HFFc6 (cell line): ENCODE results near the gene RCC2. TPM values are rescaled to one million over a fixed set of nuclear protein-coding genes. Genes with fewer than 3 reads are reported as not detected.
A peak's percentile ranks its signal among the peaks of the same experiment; 100 is the strongest.

ENCODE experiments used
- DNase-seq: peaks from one replicate; pipeline ENCODE4 v3.0.0-alpha.2; 2018
- H3K27ac Mint-ChIP-seq: 2 replicates; pipeline ENCODE4 v1.8.0; 2020; ENCODE audit warnings: mild to moderate bottlenecking, mixed read lengths
- H3K27me3 Mint-ChIP-seq: 2 replicates; pipeline ENCODE4 v1.8.0; 2021; ENCODE audit warnings: mild to moderate bottlenecking, moderate library complexity, mixed read lengths; ENCODE audit not compliant: insufficient read depth
- H3K36me3 Mint-ChIP-seq: 2 replicates; pipeline ENCODE4 v1.8.0; 2021; ENCODE audit warnings: low read depth, mixed read lengths
- H3K4me1 Mint-ChIP-seq: 2 replicates; pipeline ENCODE4 v1.8.0; 2020; ENCODE audit warnings: low read depth, mixed read lengths
- H3K4me3 Mint-ChIP-seq: 2 replicates; pipeline ENCODE4 v1.8.0; 2020; ENCODE audit warnings: mild to moderate bottlenecking, moderate library complexity, mixed read lengths
- H3K9me3 Mint-ChIP-seq: 2 replicates; pipeline ENCODE4 v1.8.0; 2020; ENCODE audit warnings: mild to moderate bottlenecking, mixed read lengths
- CTCF ChIP-seq: fragments of 200-600 bp; sonication (generic); IDR thresholded peaks from 2 replicates; pipeline ENCODE4 v1.5.0; 2021; ENCODE audit warnings: antibody characterized with exemption, mild to moderate bottlenecking
- total RNA-seq, 6 experiments: library from RNA; stranded (reverse); fragmentation: NEBNext Ultra II Directional; extraction: Animal tissue kit (Norgen Biotek cat#: 25700); gene quantifications; 2 replicates in 1 of 6; 3 replicates in 5 of 6; pipeline ENCODE4 v1.2.3, GENCODE V29; 2021

Gene RCC2
- total RNA-seq, 6 experiments from 2014 or later = 36.0 to 43.8 (median 38.0) TPM

- H3K27ac Mint-ChIP-seq = no peak overlapping the region
- no peaks in the 10 kb centered on the region for H3K36me3 Mint-ChIP-seq
- no peaks in the 10 kb centered on the region for H3K4me1 Mint-ChIP-seq
- no peak for TF ChIP-seq CTCF
- H3K4me3 Mint-ChIP-seq = no peak overlapping the region
- DNase-seq = no peak
- H3K9me3 Mint-ChIP-seq = no peaks in the 10 kb centered on the region
- H3K27me3 Mint-ChIP-seq = peaks cover 37% of the 10 kb centered on the region
These were observed 63.8 kb downstream of the RCC2 start for GRCh38 chr1:17375651-17376050.

GRCh38 chr1:17372955-17373354 is 66.5 kb downstream of the RCC2 start:
- Mint-ChIP-seq H3K36me3 (no peaks in the 10 kb centered on the region), H3K4me1 (peaks cover 12% of the 10 kb centered on the region), H3K9me3 (no peaks in the 10 kb centered on the region), H3K27me3 (peaks cover 25% of the 10 kb centered on the region), H3K4me3 (no peak overlapping the region), H3K27ac (no peak overlapping the region)
- TF ChIP-seq CTCF = no peak
- DNase-seq = no peak

GRCh38 chr1:17371896-17372295 is 67.6 kb downstream of the RCC2 start, which contains the start of gene PADI6:
TSS of gene PADI6 (plus strand) at chr1:17372196. CDS start at chr1:17372246, 50 bp downstream.
- Mint-ChIP-seq H3K27ac (no peak within 1 kb of the TSS), H3K4me3 (no peak within 1 kb of the TSS), H3K4me1 (peaks cover 12% of the 10 kb centered on the region), H3K9me3 (no peaks in the 10 kb centered on the region), H3K36me3 (no peaks in the 10 kb centered on the region), H3K27me3 (peaks cover 27% of the 10 kb centered on the region)
- no peak for TF ChIP-seq CTCF
- DNase-seq = no peak

GRCh38 chr1:17370618-17371017 is 68.9 kb downstream of the RCC2 start:
- peak; percentile 50; the same call in 1 of the 2 replicates for TF ChIP-seq CTCF
- H3K4me3 Mint-ChIP-seq = no peak overlapping the region
- H3K9me3 Mint-ChIP-seq = no peaks in the 10 kb centered on the region
- DNase-seq = no peak
- peaks cover 12% of the 10 kb centered on the region for H3K4me1 Mint-ChIP-seq
- H3K36me3 Mint-ChIP-seq = no peaks in the 10 kb centered on the region
- H3K27ac Mint-ChIP-seq = no peak overlapping the region
- peaks cover 32% of the 10 kb centered on the region for H3K27me3 Mint-ChIP-seq

- peaks cover 30% of the 10 kb centered on the region for H3K27me3 Mint-ChIP-seq
- peaks cover 12% of the 10 kb centered on the region for H3K4me1 Mint-ChIP-seq
- DNase-seq = peak; percentile 27
- H3K36me3 Mint-ChIP-seq = peaks cover 2% of the 10 kb centered on the region
- H3K27ac Mint-ChIP-seq = no peak overlapping the region
- H3K9me3 Mint-ChIP-seq = peaks cover 2% of the 10 kb centered on the region
- no peak overlapping the region for H3K4me3 Mint-ChIP-seq
- TF ChIP-seq CTCF = no peak
These were observed 70.0 kb downstream of the RCC2 start for GRCh38 chr1:17369466-17369865.

- TF ChIP-seq CTCF = no peak
- Mint-ChIP-seq H3K4me1 (peaks cover 12% of the 10 kb centered on the region), H3K27me3 (peaks cover 28% of the 10 kb centered on the region), H3K36me3 (peaks cover 9% of the 10 kb centered on the region), H3K4me3 (no peak overlapping the region), H3K27ac (no peak overlapping the region), H3K9me3 (peaks cover 11% of the 10 kb centered on the region)
- DNase-seq = no peak
These were observed 74.2 kb downstream of the RCC2 start for GRCh38 chr1:17365293-17365692.
